ENCODE data around the gene ZNF587.

ZNF587 gene

DNA sequence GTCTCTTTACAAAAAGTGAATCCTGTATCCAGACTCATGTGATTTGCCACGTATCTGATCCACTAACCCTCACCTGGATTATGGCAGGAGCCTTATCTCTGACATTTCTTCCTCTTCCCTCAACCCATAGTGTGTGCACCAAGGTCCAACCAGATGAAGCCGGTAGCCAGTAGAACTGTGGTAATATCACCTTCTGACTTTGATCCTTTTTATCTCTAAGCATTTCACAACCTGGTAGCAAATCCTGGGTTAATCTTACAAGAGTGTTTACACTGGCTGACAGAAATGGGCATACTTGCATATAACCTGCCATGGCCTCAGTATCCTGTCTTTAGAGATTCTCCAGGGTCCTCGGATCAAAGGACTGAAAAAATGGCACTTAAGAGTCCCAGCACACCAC is 64.9 kb downstream of the ZNF587 start:
- TF ChIP-seq, protein P1, sequence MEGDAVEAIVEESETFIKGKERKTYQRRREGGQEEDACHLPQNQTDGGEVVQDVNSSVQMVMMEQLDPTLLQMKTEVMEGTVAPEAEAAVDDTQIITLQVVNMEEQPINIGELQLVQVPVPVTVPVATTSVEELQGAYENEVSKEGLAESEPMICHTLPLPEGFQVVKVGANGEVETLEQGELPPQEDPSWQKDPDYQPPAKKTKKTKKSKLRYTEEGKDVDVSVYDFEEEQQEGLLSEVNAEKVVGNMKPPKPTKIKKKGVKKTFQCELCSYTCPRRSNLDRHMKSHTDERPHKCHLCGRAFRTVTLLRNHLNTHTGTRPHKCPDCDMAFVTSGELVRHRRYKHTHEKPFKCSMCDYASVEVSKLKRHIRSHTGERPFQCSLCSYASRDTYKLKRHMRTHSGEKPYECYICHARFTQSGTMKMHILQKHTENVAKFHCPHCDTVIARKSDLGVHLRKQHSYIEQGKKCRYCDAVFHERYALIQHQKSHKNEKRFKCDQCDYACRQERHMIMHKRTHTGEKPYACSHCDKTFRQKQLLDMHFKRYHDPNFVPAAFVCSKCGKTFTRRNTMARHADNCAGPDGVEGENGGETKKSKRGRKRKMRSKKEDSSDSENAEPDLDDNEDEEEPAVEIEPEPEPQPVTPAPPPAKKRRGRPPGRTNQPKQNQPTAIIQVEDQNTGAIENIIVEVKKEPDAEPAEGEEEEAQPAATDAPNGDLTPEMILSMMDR (IDR thresholded peaks at IDR 0.05; ENCODE audit: low read length, missing control alignments): no peak
- DNase-seq (ENCODE audit: low read depth): no peak
- H3K4me3 ChIP-seq (replicated peaks; ENCODE audit: low read depth, low read length): no peak overlapping the region

Data from fibroblast of pulmonary artery (primary cell).